ENCODE results near the gene RMP24.

DNA sequence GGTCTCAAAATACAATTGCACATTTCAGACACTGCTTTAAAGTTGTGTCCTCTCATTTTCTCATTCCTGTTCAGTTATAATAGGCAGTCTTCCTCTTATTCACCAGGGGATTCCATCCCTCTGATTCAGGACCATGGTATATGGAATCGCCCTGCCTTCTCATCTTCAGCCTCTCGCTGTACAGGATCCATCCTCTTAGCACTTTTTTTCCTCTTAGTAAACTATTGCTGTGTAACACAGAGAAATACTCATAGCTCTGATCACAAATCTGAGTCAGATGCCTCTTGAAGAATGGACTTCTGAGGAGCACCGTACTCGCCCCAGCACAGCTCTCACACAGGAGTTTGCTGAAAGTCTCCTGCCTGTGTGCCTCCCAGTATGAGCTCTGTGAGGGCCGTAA, 11.3 kb downstream of the RMP24 start:
- no peak for TF ChIP-seq POLR2A (IDR thresholded peaks at IDR 0.05)
- TF ChIP-seq, protein P1, sequence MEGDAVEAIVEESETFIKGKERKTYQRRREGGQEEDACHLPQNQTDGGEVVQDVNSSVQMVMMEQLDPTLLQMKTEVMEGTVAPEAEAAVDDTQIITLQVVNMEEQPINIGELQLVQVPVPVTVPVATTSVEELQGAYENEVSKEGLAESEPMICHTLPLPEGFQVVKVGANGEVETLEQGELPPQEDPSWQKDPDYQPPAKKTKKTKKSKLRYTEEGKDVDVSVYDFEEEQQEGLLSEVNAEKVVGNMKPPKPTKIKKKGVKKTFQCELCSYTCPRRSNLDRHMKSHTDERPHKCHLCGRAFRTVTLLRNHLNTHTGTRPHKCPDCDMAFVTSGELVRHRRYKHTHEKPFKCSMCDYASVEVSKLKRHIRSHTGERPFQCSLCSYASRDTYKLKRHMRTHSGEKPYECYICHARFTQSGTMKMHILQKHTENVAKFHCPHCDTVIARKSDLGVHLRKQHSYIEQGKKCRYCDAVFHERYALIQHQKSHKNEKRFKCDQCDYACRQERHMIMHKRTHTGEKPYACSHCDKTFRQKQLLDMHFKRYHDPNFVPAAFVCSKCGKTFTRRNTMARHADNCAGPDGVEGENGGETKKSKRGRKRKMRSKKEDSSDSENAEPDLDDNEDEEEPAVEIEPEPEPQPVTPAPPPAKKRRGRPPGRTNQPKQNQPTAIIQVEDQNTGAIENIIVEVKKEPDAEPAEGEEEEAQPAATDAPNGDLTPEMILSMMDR (IDR thresholded peaks at IDR 0.05) = no peak
- TF ChIP-seq POLR2AphosphoS5 (IDR thresholded peaks at IDR 0.05) = no peak
